ENCODE results near the gene SHROOM4.

The SHROOM4 gene

GRCh38 chrX:50787099-50787498 lies 26.9 kb downstream of the SHROOM4 start:
- no peak for DNase-seq (ENCODE audit: extremely low read depth in 1 of 2, low read depth in 1 of 2)

- no peak for DNase-seq (ENCODE audit: extremely low read depth in 1 of 2, low read depth in 1 of 2)
Observed at GRCh38 chrX:50780144-50780543, 33.9 kb downstream of the SHROOM4 start.

- no peak for DNase-seq (ENCODE audit: extremely low read depth in 1 of 2, low read depth in 1 of 2)
Observed at GRCh38 chrX:50779694-50780093, 34.3 kb downstream of the SHROOM4 start.

GRCh38 chrX:50778272-50778671 lies 35.7 kb downstream of the SHROOM4 start:
- no peak for DNase-seq (ENCODE audit: extremely low read depth in 1 of 2, low read depth in 1 of 2)

GRCh38 chrX:50776248-50776647 lies 37.7 kb downstream of the SHROOM4 start:
- DNase-seq (ENCODE audit: extremely low read depth in 1 of 2, low read depth in 1 of 2): no peak

GRCh38 chrX:50771382-50771781 lies 42.6 kb downstream of the SHROOM4 start:
- DNase-seq (ENCODE audit: extremely low read depth in 1 of 2, low read depth in 1 of 2): no peak

- DNase-seq (ENCODE audit: extremely low read depth in 1 of 2, low read depth in 1 of 2): no peak
Observed at GRCh38 chrX:50770702-50771101, 43.3 kb downstream of the SHROOM4 start.

GRCh38 chrX:50769389-50770063 lies 44.5 kb downstream of the SHROOM4 start:
- no peak for DNase-seq (ENCODE audit: extremely low read depth in 1 of 2, low read depth in 1 of 2)

- DNase-seq (ENCODE audit: extremely low read depth in 1 of 2, low read depth in 1 of 2): no peak
Observed at GRCh38 chrX:50768801-50769200, 45.2 kb downstream of the SHROOM4 start.

GRCh38 chrX:50765986-50766385 lies 48.0 kb downstream of the SHROOM4 start:
- DNase-seq (ENCODE audit: extremely low read depth in 1 of 2, low read depth in 1 of 2): no peak

- no peak for DNase-seq (ENCODE audit: extremely low read depth in 1 of 2, low read depth in 1 of 2)
Observed at GRCh38 chrX:50762578-50762977, 51.4 kb downstream of the SHROOM4 start.

GRCh38 chrX:50756276-50756675 lies 57.7 kb downstream of the SHROOM4 start:
- DNase-seq (ENCODE audit: extremely low read depth in 1 of 2, low read depth in 1 of 2): no peak

- no peak for DNase-seq (ENCODE audit: extremely low read depth in 1 of 2, low read depth in 1 of 2)
Observed at GRCh38 chrX:50751091-50751490, 62.9 kb downstream of the SHROOM4 start.

GRCh38 chrX:50747471-50747900 lies 66.5 kb downstream of the SHROOM4 start:
- no peak for DNase-seq (ENCODE audit: extremely low read depth in 1 of 2, low read depth in 1 of 2)

GRCh38 chrX:50736656-50737055 lies 77.3 kb downstream of the SHROOM4 start:
- DNase-seq (ENCODE audit: extremely low read depth in 1 of 2, low read depth in 1 of 2): no peak

GRCh38 chrX:50726296-50726695 lies 87.7 kb downstream of the SHROOM4 start:
- no peak for DNase-seq (ENCODE audit: extremely low read depth in 1 of 2, low read depth in 1 of 2)

- DNase-seq (ENCODE audit: extremely low read depth in 1 of 2, low read depth in 1 of 2): no peak
Observed at GRCh38 chrX:50725310-50725709, 88.7 kb downstream of the SHROOM4 start.

GRCh38 chrX:50723006-50723405 lies 91.0 kb downstream of the SHROOM4 start:
- DNase-seq (ENCODE audit: extremely low read depth in 1 of 2, low read depth in 1 of 2): no peak

GRCh38 chrX:50721764-50722521 lies 92.1 kb downstream of the SHROOM4 start:
- no peak for DNase-seq (ENCODE audit: extremely low read depth in 1 of 2, low read depth in 1 of 2)

- DNase-seq (ENCODE audit: extremely low read depth in 1 of 2, low read depth in 1 of 2): no peak
Observed at GRCh38 chrX:50719614-50720013, 94.4 kb downstream of the SHROOM4 start.

- DNase-seq (ENCODE audit: extremely low read depth in 1 of 2, low read depth in 1 of 2): no peak
Observed at GRCh38 chrX:50718776-50719175, 95.2 kb downstream of the SHROOM4 start.

GRCh38 chrX:50716706-50717105 lies 97.3 kb downstream of the SHROOM4 start:
- DNase-seq (ENCODE audit: extremely low read depth in 1 of 2, low read depth in 1 of 2): no peak

Data from stimulated activated CD8-positive, alpha-beta memory T cell treated with anti-CD3 and anti-CD28 coated beads, Interleukin-7, amount 100 ng/mL, for 48 hours (primary cell).